SK-N-SH (cell line): ENCODE measurements around the gene OPN1LW.

Experiments used
- CTCF ChIP-seq: fragments of 200-600 bp; sonication (generic); IDR thresholded peaks from 2 replicates; pipeline ENCODE4 v1.6.1; 2017; ENCODE audit warnings: antibody characterized with exemption, mild to moderate bottlenecking, moderate library complexity
- EP300 ChIP-seq, 2 experiments: IDR thresholded peaks; 2 replicates each; pipeline versions ENCODE4 v1.4.0 to v1.6.1; 2012; ENCODE audit warnings: borderline replicate concordance in 1 of 2, low read depth in 1 of 2, low read length in 1 of 2
- MXI1 ChIP-seq: IDR thresholded peaks from 2 replicates; pipeline ENCODE4 v1.6.1; 2012; ENCODE audit warnings: mild to moderate bottlenecking, low read depth, low read length, improper control_type of control experiment
- SIN3A ChIP-seq: IDR thresholded peaks from 2 replicates; pipeline ENCODE4 v1.6.1; 2012; ENCODE audit warnings: low read depth, mild to moderate bottlenecking, low read length, moderate library complexity, borderline replicate concordance

- TF ChIP-seq EP300 (IDR thresholded peaks at IDR 0.05; ENCODE audit: borderline replicate concordance in 1 of 2, low read depth in 1 of 2, low read length in 1 of 2) (no peak), SIN3A (no peak), MXI1 (no peak), CTCF (peak; percentile 76)
These were observed 7.3 kb upstream of the OPN1LW start for GRCh38 chrX:154136627-154137161.
